Esophagus (tissue), 2 donors: Measurements from ENCODE around the gene RBMS2. TPM values are rescaled to one million over a fixed set of nuclear protein-coding genes. Genes with fewer than 3 reads are reported as not detected.
A peak's percentile ranks its signal among the peaks of the same experiment; 100 is the strongest.

Experiments used
- H3K27ac ChIP-seq, 2 donors: one replicate each; pipeline ENCODE4 v1.5.1; 2013; ENCODE audit warnings: low read depth in 2 of 2, mild to moderate bottlenecking in 2 of 2, inconsistent platforms in 1 of 2, low read length in 1 of 2, moderate library complexity in 1 of 2
- H3K27me3 ChIP-seq, 2 donors: one replicate each; pipeline ENCODE4 v1.6.1; 2013; ENCODE audit warnings: low read length in 2 of 2, control low read depth in 1 of 2, mild to moderate bottlenecking in 1 of 2; ENCODE audit not compliant: insufficient read depth in 2 of 2, control insufficient read depth in 1 of 2
- H3K36me3 ChIP-seq, 2 donors: one replicate each; pipeline ENCODE4 v1.6.1; 2013; ENCODE audit warnings: low read length in 1 of 2; ENCODE audit not compliant: control insufficient read depth in 2 of 2, insufficient read depth in 2 of 2
- H3K4me1 ChIP-seq, 2 donors: one replicate each; pipeline ENCODE4 v1.6.1; 2013; ENCODE audit warnings: low read length in 1 of 2; ENCODE audit not compliant: control insufficient read depth in 2 of 2, insufficient read depth in 2 of 2
- H3K4me3 ChIP-seq, 2 donors: one replicate each; pipeline ENCODE4 v1.5.1; 2013; ENCODE audit warnings: low read length in 2 of 2, mild to moderate bottlenecking in 2 of 2, low read depth in 1 of 2, moderate library complexity in 1 of 2
- H3K9me3 ChIP-seq, 2 donors: one replicate each; pipeline ENCODE4 v1.6.1; 2013; ENCODE audit warnings: mild to moderate bottlenecking in 2 of 2, low read depth in 1 of 2, low read length in 1 of 2, moderate library complexity in 1 of 2; ENCODE audit not compliant: control insufficient read depth in 2 of 2, insufficient read depth in 1 of 2
- WGBS, 2 donors: extraction: QIAGEN DNeasy Blood & Tissue Kit; methylation state at CpG; one replicate each; pipeline ENCODE4 v1.1.7; 2013; 5-methylcytosine and 5-hydroxymethylcytosine counted together
- polyA plus RNA-seq, 2 donors: library from polyadenylated mRNA; stranded (reverse); fragments of 200-250 nt; gene quantifications; one replicate each; pipeline ENCODE4 v1.2.3, GENCODE V29; 2013
- donor health status: healthy with polysubstance abuse.
- donor health status: Bipolar disorder and iron deficiency.

RBMS2 gene
- polyA plus RNA-seq, 2 donors, result 3.4 to 6.7 TPM

GRCh38 chr12:56645201-56645716 lies 123.6 kb downstream of the RBMS2 start:
- Histone ChIP-seq H3K36me3 (peaks cover 8 to 16% of the 10 kb centered on the region in 2 donors), H3K4me3 (peak overlapping the region; percentile 86 to 99), H3K9me3 (no peaks in the 10 kb centered on the region), H3K4me1 (no peaks in the 10 kb centered on the region), H3K27me3 (no peaks in the 10 kb centered on the region), H3K27ac (peak overlapping the region; percentile 85 to 97)
- WGBS, 2 donors, result 0% methylated on average over 29 of the region's 29 CpGs

Other genes starting within 250 kb of the RBMS2 start
- gene CS, start 221.5 kb upstream of the RBMS2 start, polyA plus RNA-seq, result 10 to 100 TPM; 53.7 to 98.0 TPM
- 10 to 100 TPM; 62.1 to 75.3 TPM for gene CNPY2, start 205.8 kb upstream of the RBMS2 start, polyA plus RNA-seq
- gene PAN2, start 187.8 kb upstream of the RBMS2 start, polyA plus RNA-seq, result 10 to 100 TPM; 18.1 to 44.7 TPM
- gene IL23A, start 182.9 kb upstream of the RBMS2 start, polyA plus RNA-seq, result 10 to 100 TPM in 1 of 2 donors, 1 to 10 TPM in 1; 2.9 to 32.1 TPM
- gene STAT2, start 161.7 kb upstream of the RBMS2 start, polyA plus RNA-seq, result 10 to 100 TPM; 23.9 to 35.1 TPM
- not detected for gene APOF, start 159.0 kb upstream of the RBMS2 start, polyA plus RNA-seq
- gene TIMELESS, start 72.4 kb upstream of the RBMS2 start, polyA plus RNA-seq, result 1 to 10 TPM; 9.2 TPM
- gene MIP, start 67.2 kb upstream of the RBMS2 start, polyA plus RNA-seq, result under 1 TPM in 1 of 2 donors, not detected in 1; 0.04 TPM
- 1 to 10 TPM; 2.2 to 2.9 TPM for gene SPRYD4, start 53.2 kb upstream of the RBMS2 start, polyA plus RNA-seq
- 1 to 10 TPM; 3.6 to 4.2 TPM for gene GLS2, start 33.7 kb upstream of the RBMS2 start, polyA plus RNA-seq
- gene BAZ2A, start 108.5 kb downstream of the RBMS2 start, polyA plus RNA-seq, result 10 to 100 TPM; 16.4 to 47.5 TPM
- gene ATP5F1B, start 124.2 kb downstream of the RBMS2 start, polyA plus RNA-seq, result 100 to 1,000 TPM; 222 to 636 TPM
- gene PTGES3, start 166.5 kb downstream of the RBMS2 start, polyA plus RNA-seq, result 100 to 1,000 TPM in 1 of 2 donors, 10 to 100 TPM in 1; 65.7 to 123 TPM
- gene NACA, start 203.5 kb downstream of the RBMS2 start, polyA plus RNA-seq, result 1,000 to 10,000 TPM; 1,812 to 2,103 TPM
- 1 to 10 TPM; 3.2 to 7.4 TPM for gene PRIM1, start 230.5 kb downstream of the RBMS2 start, polyA plus RNA-seq
- gene HSD17B6, start 241.5 kb downstream of the RBMS2 start, polyA plus RNA-seq, result 1 to 10 TPM; 3.0 to 5.4 TPM